Measurements from ENCODE around the gene ADCY7. TPM values are rescaled to one million over a fixed set of nuclear protein-coding genes. Genes with fewer than 3 reads are reported as not detected.

Gene ADCY7
- total and polyA plus RNA-seq, 9 of the 15 experiments (the other 6 are each of a cell fraction or from before 2014, with no cell fraction given): 2.3 to 108 (median 28.6) TPM

DNA sequence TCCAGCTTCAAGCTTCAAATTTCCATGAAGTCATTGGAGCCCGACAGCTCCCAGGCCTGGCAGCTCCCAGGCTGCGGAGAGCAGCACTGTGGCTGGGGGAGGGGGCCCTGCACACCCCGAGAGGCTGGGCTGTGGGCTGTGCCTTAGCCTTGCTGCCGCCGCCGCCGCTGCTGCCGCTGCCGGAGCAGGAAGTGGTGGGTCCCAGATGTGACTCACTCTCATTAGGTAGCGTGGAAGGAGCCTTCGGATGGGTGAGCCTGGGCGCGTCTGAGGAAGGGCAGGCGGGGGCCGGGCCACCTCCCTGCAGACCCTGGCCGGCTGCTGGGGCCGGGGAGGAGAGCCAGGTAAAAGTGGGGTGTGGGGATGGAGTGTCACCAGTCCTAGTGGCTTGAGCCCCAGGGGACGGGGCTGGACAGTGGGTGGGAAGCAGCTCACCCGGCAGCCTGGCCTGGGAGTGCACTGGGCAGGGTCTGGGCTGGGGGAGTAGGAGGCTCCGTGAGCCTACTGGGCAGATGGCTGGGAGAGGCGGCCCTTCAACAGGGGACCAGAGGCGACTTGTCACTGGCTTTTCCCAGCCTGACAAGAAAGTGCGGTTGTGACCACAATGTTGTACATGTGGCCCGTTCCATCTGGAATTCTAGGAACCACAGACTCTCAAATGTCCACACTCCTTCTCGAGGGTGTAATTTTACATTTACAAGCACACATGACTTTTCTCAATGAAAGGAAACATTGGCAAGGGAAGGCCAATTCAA, at the start of gene ADCY7 (continued):
- peak; percentile 81 for TF ChIP-seq ZNF592 (IDR thresholded peaks at IDR 0.05)
- TF ChIP-seq ZFX (CRISPR knock-in tag; IDR thresholded peaks at IDR 0.05): no peak; the same call in none of the 2 replicates
- TF ChIP-seq CBX5 (IDR thresholded peaks at IDR 0.05; ENCODE audit: borderline replicate concordance, low read depth): no peak
- TF ChIP-seq TAF9B (IDR thresholded peaks at IDR 0.05; ENCODE audit: partially characterized antibody): peak; percentile 58
- TF ChIP-seq KAT7 (CRISPR knock-in tag; IDR thresholded peaks at IDR 0.05; ENCODE audit: borderline replicate concordance): peak; percentile 86; the same call in 1 of the 2 replicates
- no peak for TF ChIP-seq PURB (CRISPR knock-in tag; IDR thresholded peaks at IDR 0.05; ENCODE audit: low read depth)
- peak; percentile 33; the same call in 1 of the 2 replicates for TF ChIP-seq SOX6 (IDR thresholded peaks at IDR 0.05)
- no peak; the same call in 1 of the 2 replicates for TF ChIP-seq RNF2 (IDR thresholded peaks at IDR 0.05)
- no peak for TF ChIP-seq ZNF644 (tag; IDR thresholded peaks at IDR 0.05; ENCODE audit: low read depth)
- no peak for TF ChIP-seq TEAD4 (IDR thresholded peaks at IDR 0.05; ENCODE audit: low read length)
- TF ChIP-seq TEAD4 (CRISPR knock-in tag; IDR thresholded peaks at IDR 0.05; ENCODE audit: borderline replicate concordance): no peak
- TF ChIP-seq HDAC1 (IDR thresholded peaks at IDR 0.05): peak in 1 of 2 experiments; percentile 84; a peak in 2 of 4 replicates
- TF ChIP-seq ZFP30 (CRISPR knock-in tag; IDR thresholded peaks at IDR 0.05; ENCODE audit: borderline replicate concordance): no peak
- no peak for TF ChIP-seq ZNF239 (CRISPR knock-in tag; IDR thresholded peaks at IDR 0.05)
- no peak for TF ChIP-seq PRMT5 (CRISPR knock-in tag; IDR thresholded peaks at IDR 0.05)
- no peak for TF ChIP-seq NFYB (IDR thresholded peaks at IDR 0.05; ENCODE audit: extremely low read depth, insufficient read length)
- no peak for TF ChIP-seq HMGXB4 (CRISPR knock-in tag; IDR thresholded peaks at IDR 0.05)
- no peak for TF ChIP-seq ELK3 (CRISPR knock-in tag; IDR thresholded peaks at IDR 0.05)
- TF ChIP-seq MIER1 (IDR thresholded peaks at IDR 0.05; ENCODE audit: low read depth): no peak
- TF ChIP-seq PHF21A (IDR thresholded peaks at IDR 0.05; ENCODE audit: borderline replicate concordance, low read depth): no peak
- no peak for TF ChIP-seq SMARCB1 (IDR thresholded peaks at IDR 0.05; ENCODE audit: insufficient read length, low read depth)
- TF ChIP-seq MCM5 (IDR thresholded peaks at IDR 0.05; ENCODE audit: low read depth): no peak
- no peak for TF ChIP-seq IFI16 (CRISPR knock-in tag; IDR thresholded peaks at IDR 0.05)
- peak; percentile 85 for TF ChIP-seq SMARCE1 (IDR thresholded peaks at IDR 0.05)
